HT-29 (cell line): ENCODE measurements around the gene FOS. TPM values are rescaled to one million over a fixed set of nuclear protein-coding genes. Genes with fewer than 3 reads are reported as not detected.
"Not testable (repeated sequence)": the region's sequence is repeated elsewhere in the genome, so short reads cannot be mapped to it uniquely, and the experiment has no call there.

Source experiments
- DNase-seq: peaks from one replicate; pipeline ENCODE4 v3.0.0-alpha.2; 2015; ENCODE audit warnings: low spot score
- total RNA-seq: library from RNA; depleted of rRNA; stranded (reverse); fragments of >200 nt; shearing (Covaris generic); gene quantifications from 2 replicates; pipeline ENCODE4 v1.2.3, GENCODE V29; 2014; rRNA removed

The FOS gene
- total RNA-seq: 616 and 667 TPM in 2 replicates

- peak; percentile 90 for DNase-seq
Measured at GRCh38 chr14:75278422-75279152, at the start of gene FOS. TSS of gene FOS (plus strand) at chr14:75278828. CDS start at chr14:75278983, 155 bp downstream.

GRCh38 chr14:75229661-75230139 is 48.9 kb upstream of the FOS start:
- peak; percentile 80 for DNase-seq

GRCh38 chr14:75230140-75230792 is 48.4 kb upstream of the FOS start:
- peak; percentile 86 for DNase-seq

- no peak for DNase-seq
Measured at GRCh38 chr14:75231320-75231719, 47.3 kb upstream of the FOS start.

- no peak for DNase-seq
Measured at GRCh38 chr14:75232191-75232590, 46.4 kb upstream of the FOS start.

GRCh38 chr14:75232597-75232996 is 46.0 kb upstream of the FOS start:
- no peak for DNase-seq

- DNase-seq: peak; percentile 73
Measured at GRCh38 chr14:75234173-75235115, 44.2 kb upstream of the FOS start.

- DNase-seq: not testable (repeated sequence)
Measured at GRCh38 chr14:75235198-75235597, 43.4 kb upstream of the FOS start.

GRCh38 chr14:75236467-75236866 is 42.2 kb upstream of the FOS start:
- no peak for DNase-seq

- no peak for DNase-seq
Measured at GRCh38 chr14:75236901-75237419, 41.7 kb upstream of the FOS start.

- DNase-seq: peak; percentile 62
Measured at GRCh38 chr14:75238756-75239455, 39.7 kb upstream of the FOS start.

- DNase-seq: no peak
Measured at GRCh38 chr14:75240781-75241180, 37.8 kb upstream of the FOS start.

- no peak for DNase-seq
Measured at GRCh38 chr14:75242546-75243273, 35.9 kb upstream of the FOS start.

GRCh38 chr14:75244121-75244520 is 34.5 kb upstream of the FOS start:
- no peak for DNase-seq

- DNase-seq: no peak
Measured at GRCh38 chr14:75246546-75247285, 31.9 kb upstream of the FOS start.

GRCh38 chr14:75247286-75247922 is 31.2 kb upstream of the FOS start:
- DNase-seq: no peak

GRCh38 chr14:75247939-75248338 is 30.7 kb upstream of the FOS start:
- DNase-seq: no peak

- no peak for DNase-seq
Measured at GRCh38 chr14:75249251-75249957, 29.2 kb upstream of the FOS start.
